ES-I3 (cell line): ENCODE results near the gene BRD1.

Experiments
- H3K36me3 ChIP-seq: 2 replicates; pipeline ENCODE4 v1.6.1; 2013; ENCODE audit warnings: mild to moderate bottlenecking, low read length, control low read depth, moderate library complexity; ENCODE audit not compliant: insufficient read depth
- H3K4me1 ChIP-seq: 2 replicates; pipeline ENCODE4 v1.6.1; 2013; ENCODE audit warnings: mild to moderate bottlenecking, control low read depth, low read length; ENCODE audit not compliant: insufficient read depth
- H3K9ac ChIP-seq: 2 replicates; pipeline ENCODE4 v1.6.1; 2013; ENCODE audit warnings: low read depth, mild to moderate bottlenecking, low read length, moderate library complexity
- H3K9me3 ChIP-seq: 2 replicates; pipeline ENCODE4 v1.6.1; 2013; ENCODE audit warnings: mild to moderate bottlenecking, low read length, moderate library complexity; ENCODE audit not compliant: control insufficient read depth, insufficient read depth

The BRD1 gene

DNA sequence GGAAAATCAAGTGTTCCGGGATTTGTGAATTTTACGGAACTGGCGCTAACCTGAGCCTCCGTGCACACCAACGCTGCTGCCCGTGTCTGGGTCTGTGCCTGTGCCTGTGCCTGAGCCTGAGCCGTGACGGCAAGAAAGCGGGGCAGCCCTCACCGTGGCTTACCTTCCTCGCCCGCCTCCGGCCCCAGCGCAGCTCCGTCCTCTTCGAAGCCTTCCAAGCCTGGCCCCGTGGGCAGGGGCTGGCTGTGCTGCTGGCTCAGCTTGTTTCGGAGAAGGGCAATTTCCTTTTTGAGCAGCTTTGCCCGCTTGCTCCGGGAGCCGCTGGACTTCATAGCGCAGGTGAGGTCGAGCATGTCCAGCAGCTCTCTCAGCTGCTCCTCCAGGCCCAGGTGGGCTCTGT, 33.8 kb downstream of the BRD1 start:
- Histone ChIP-seq H3K9me3 (no peaks in the 10 kb centered on the region), H3K9ac (no peak overlapping the region), H3K4me1 (peaks cover 7% of the 10 kb centered on the region; the same call in 1 of the 2 replicates), H3K36me3 (peaks cover 12% of the 10 kb centered on the region)

DNA sequence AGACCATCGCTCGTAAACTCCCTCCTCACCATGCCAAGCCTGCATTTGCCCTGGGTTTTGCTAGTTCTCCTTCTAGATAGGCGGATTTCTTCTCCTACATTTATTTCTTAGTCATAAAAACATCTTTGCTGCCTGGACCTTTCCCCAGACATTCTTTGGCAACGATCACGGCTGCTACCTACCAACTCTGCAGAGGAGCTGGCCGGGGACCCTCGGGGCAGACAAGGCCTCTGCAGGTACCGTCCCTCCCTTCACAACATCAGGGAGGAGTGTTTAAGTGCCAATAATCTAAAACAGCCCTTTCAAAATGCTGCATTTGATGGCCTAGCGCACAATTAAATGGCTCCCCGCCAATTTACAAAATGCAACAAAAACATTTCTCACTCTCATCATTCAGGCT, 34.4 kb downstream of the BRD1 start:
- H3K9me3 ChIP-seq = no peaks in the 10 kb centered on the region
- H3K9ac ChIP-seq = no peak overlapping the region
- peaks cover 12% of the 10 kb centered on the region for H3K36me3 ChIP-seq
- peaks cover 7% of the 10 kb centered on the region; the same call in 1 of the 2 replicates for H3K4me1 ChIP-seq

DNA sequence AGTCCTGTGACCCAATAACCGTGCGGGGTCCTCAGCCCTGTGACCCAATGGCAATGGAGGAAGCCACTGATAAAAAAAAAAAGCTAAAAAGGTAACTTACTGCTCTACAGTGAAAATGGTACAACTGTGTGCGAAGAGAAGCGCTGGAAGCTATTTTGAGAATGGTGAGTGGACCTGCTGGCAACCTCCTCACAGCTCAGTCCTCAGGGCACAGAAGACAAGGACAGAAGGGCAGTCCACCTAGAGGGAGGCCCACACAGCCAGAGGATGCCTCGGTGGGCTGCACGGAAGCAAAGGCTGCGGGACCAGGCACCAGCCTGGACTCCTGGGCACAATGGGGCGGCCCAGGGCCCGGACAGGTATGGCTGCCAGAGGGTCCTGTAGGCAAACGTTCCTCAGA, 35.6 kb downstream of the BRD1 start:
- Histone ChIP-seq H3K9ac (no peak overlapping the region), H3K36me3 (peaks cover 8% of the 10 kb centered on the region), H3K4me1 (peaks cover 7% of the 10 kb centered on the region; the same call in 1 of the 2 replicates), H3K9me3 (no peaks in the 10 kb centered on the region)

DNA sequence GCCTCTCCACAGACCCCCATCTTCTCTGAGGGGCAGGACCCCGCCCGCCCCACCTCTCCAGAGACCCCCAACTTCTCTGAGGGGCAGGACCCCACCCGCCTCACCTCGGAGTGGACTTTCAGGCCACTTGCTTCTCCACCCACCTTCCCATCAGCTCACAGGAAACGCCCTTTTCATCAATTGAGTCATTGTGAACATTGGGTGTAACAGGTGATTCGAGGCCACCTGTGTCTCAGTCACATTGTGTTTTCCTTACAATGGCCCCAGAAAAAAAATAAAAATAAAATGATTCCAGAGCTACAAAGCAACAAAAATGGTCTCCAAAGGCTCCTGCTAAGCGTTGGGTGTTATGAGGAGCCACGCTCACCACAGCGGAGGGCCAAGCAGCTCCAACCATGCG, 36.0 kb downstream of the BRD1 start:
- H3K36me3 ChIP-seq = peaks cover 6% of the 10 kb centered on the region

DNA sequence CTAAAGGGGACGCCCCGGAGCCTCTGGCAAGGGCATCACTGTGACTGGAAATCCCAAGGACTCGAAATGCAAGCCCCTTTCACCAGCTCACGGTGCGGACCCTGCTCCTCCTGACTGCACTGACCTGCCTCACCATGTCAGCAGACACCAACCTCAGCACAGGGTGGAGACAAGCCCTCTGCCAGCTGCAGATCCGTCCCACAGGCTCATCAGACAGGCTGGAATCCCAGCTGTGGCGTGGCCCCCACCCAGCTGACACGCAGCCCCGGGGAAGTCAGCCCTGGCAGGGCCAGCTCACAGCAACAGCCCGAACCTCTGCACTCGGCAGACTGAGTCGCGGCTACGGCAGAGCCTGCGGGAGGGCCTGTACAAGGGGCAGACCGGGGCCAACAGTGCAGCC, 36.8 kb downstream of the BRD1 start:
- Histone ChIP-seq H3K9ac (no peak overlapping the region), H3K36me3 (peaks cover 9% of the 10 kb centered on the region), H3K9me3 (no peaks in the 10 kb centered on the region), H3K4me1 (peaks cover 12% of the 10 kb centered on the region; the same call in 1 of the 2 replicates)

More for the DNA sequence above, 36.0 kb downstream of the BRD1 start:
- H3K9ac ChIP-seq = no peak overlapping the region
- H3K4me1 ChIP-seq = peaks cover 7% of the 10 kb centered on the region; the same call in 1 of the 2 replicates
- H3K9me3 ChIP-seq = no peaks in the 10 kb centered on the region

DNA sequence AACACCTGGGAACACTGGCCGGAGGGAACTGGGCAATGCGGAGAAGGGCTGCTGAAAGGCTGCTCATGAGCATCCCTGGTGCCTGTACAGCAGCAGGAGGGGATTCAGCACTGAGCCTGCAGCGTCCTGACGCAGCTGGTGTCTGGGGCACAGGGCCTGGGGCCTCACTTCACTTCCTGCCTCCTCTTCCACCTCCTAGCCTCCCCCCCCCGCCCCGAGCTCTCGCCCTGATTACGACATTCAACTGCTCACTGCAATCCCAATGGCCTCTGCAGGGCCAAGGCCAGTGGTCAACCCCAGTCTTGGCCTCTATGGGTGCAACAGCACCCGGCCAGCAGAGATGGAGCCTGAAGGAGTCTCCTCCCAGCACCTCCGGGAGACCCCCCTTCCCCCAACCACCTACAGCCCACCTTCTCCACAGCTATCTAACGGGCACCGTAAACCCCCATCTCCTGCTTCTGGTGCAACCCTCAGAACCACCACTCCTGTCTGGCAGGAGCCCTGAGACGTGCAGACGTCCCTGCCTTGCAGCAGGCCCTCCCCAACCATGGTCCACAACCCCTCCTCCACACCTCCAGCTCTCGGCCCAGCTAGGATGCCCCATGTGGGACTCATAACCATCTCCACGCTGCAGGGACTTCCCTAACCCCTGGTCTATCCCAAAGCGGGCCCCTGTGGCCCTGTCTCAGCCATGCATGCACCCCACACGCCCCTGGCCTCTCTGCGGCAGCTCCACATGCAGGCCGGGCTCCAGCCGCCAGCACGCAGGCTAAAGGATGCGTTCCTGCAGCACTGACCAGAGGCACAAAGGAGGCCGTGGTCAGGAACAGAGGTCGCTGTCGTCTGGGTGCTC, 38.2 kb downstream of the BRD1 start:
- Histone ChIP-seq H3K4me1 (peaks cover 12% of the 10 kb centered on the region; the same call in 1 of the 2 replicates), H3K9ac (no peak overlapping the region), H3K9me3 (no peaks in the 10 kb centered on the region), H3K36me3 (peaks cover 3% of the 10 kb centered on the region)

DNA sequence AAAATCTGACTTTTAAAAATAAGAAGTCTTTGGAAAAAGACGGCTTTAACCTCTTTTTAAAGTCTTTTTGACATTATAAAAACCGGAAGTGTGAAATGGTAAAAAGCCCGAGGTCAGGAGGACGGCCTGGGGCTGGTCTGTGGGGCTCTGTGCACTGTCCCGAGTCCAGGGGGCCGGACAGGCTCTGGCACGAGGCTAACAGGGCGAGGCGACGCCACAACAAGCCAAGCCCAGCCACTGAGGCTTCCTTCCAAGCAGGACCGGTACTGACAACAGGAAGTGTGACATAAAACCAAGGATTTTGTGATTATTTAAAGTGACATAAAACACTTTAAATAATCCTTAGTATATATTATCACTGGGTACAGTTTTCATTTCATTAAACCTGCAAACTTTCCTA, 39.2 kb downstream of the BRD1 start:
- peaks cover 3% of the 10 kb centered on the region for H3K36me3 ChIP-seq
- no peak overlapping the region for H3K9ac ChIP-seq
- peaks cover 12% of the 10 kb centered on the region; the same call in 1 of the 2 replicates for H3K4me1 ChIP-seq
- H3K9me3 ChIP-seq = no peaks in the 10 kb centered on the region

DNA sequence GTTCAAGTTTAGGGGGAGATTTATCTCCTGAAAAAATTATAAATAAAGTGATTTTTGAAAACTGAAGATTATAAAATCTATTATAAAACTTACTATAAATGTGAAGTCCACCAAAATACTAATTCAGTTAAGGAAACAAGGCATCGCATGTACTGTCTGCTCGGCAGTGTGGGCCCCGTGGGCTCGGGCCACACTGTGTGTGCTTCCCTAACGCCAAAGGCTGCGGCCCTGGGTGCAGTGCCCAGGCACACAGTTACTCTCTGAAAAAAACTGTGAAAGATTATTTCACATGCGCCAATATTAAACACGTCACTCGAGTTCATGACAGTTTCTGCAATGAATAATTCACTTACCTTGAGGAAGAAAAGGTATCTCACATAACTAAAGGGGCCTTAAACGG, 39.8 kb downstream of the BRD1 start:
- Histone ChIP-seq H3K9me3 (no peaks in the 10 kb centered on the region), H3K9ac (no peak overlapping the region), H3K36me3 (peaks cover 7% of the 10 kb centered on the region), H3K4me1 (peaks cover 12% of the 10 kb centered on the region; the same call in 1 of the 2 replicates)

DNA sequence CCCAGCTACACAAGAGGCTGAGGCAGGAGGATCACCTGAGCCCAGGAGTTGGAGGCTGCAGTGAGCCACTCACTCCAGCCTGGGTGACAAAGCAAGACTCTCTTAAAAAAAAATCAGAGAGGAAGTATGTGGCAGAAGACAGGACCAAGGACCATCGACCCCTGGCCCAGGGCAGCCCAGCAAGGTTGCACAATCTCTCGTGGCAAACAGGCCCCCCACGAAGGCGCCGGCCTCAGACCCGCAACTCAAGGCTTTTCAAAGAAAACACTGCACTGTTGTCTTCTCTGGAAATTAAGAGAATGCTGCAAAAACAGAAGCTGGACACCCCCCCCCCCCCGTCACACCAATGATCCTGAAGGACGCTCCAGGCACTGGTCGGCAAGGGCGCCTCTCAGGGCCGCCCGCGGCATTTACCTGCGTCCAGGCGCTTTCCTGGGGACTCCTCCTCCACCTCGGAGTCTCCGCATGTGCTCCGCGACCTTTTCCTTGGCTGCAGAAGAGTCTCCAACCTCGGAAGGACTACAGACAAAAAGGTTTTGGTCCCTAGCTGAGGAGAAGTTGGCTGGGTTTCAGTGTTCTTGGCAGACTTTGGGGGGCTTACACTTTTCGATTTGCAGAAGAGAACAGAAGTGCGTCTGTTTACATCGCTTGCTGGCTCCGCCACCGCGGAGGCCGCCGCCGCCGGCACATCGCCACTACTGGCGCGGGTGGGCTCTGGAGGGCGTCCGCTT, 40.5 kb downstream of the BRD1 start:
- peaks cover 7% of the 10 kb centered on the region for H3K36me3 ChIP-seq
- no peak overlapping the region for H3K9ac ChIP-seq
- H3K4me1 ChIP-seq = peaks cover 12% of the 10 kb centered on the region; the same call in 1 of the 2 replicates
- H3K9me3 ChIP-seq = no peaks in the 10 kb centered on the region

DNA sequence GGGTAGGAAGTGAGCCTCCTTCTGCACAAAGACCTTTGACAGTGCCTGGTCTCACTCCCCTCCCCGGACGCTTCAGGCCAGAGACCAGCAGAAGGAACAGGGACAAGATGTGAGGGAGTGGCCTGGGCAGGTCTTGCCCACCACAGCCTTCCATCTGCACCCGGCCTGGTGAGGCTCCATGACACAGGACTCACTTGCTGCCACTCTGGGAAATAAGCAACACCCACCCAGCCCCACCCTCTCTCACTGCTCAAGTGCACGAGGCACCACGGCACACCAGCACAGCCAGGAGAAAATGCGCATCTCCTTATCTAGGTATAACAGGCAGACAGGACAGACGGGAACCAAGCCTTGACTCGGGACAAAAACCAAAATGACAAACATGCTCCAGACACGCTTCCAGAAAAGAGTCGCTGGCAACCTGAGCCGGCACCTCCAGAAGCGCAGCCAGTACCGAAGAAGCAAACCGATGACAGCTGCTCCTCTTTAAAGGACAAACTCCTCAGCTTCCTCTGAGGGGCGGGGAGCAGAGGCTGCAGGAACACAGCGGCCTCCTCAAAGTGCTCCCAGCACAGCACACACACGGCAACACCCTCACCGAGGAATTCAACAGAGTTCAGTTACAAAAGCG, 41.7 kb downstream of the BRD1 start:
- peaks cover 7% of the 10 kb centered on the region for H3K36me3 ChIP-seq
- H3K9ac ChIP-seq = no peak overlapping the region
- no peaks in the 10 kb centered on the region for H3K9me3 ChIP-seq
- H3K4me1 ChIP-seq = peaks cover 12% of the 10 kb centered on the region; the same call in 1 of the 2 replicates

DNA sequence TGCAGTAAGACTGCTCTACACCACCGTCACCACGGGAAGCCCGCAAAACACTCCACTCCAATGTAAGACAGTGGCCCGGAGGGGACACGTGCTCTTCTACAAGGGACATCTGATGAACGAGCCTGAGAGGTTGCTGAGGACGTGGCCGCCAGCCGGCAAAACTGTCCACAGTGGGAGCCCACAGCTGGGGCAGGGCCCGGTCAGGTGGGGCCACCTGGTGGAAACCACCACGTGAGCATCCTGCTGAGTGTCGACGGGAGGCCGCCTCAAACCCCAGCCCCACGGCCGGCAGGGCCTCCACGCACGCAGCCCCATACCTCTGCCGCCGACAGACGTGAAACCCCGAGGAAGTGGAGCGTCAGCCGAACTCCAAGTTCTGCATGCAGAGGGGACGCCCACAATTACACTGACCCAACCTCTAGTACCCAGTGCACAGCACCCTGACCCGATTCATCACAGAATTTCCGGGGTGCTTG, 42.6 kb downstream of the BRD1 start:
- Histone ChIP-seq H3K4me1 (peaks cover 12% of the 10 kb centered on the region; the same call in 1 of the 2 replicates), H3K36me3 (peaks cover 7% of the 10 kb centered on the region), H3K9ac (no peak overlapping the region), H3K9me3 (no peaks in the 10 kb centered on the region)

DNA sequence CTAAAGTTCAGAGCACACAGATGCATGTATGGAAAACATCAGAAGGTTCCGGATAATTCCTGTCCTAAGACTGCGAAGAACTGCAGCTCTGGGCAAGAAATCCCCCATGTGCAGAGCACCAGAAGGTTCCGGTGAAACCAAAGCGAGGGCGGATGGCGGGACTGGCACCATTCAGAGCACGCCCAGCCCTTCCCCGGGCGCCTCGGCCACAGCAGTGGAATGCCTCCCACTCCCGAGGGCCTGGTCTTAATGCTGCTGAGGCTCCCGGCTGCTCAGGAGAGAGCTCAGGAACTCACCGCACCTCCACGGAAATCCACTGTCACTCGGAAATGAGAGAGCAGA, 43.1 kb downstream of the BRD1 start:
- Histone ChIP-seq H3K36me3 (peaks cover 7% of the 10 kb centered on the region), H3K9ac (no peak overlapping the region), H3K9me3 (no peaks in the 10 kb centered on the region), H3K4me1 (peaks cover 8% of the 10 kb centered on the region; the same call in 1 of the 2 replicates)

DNA sequence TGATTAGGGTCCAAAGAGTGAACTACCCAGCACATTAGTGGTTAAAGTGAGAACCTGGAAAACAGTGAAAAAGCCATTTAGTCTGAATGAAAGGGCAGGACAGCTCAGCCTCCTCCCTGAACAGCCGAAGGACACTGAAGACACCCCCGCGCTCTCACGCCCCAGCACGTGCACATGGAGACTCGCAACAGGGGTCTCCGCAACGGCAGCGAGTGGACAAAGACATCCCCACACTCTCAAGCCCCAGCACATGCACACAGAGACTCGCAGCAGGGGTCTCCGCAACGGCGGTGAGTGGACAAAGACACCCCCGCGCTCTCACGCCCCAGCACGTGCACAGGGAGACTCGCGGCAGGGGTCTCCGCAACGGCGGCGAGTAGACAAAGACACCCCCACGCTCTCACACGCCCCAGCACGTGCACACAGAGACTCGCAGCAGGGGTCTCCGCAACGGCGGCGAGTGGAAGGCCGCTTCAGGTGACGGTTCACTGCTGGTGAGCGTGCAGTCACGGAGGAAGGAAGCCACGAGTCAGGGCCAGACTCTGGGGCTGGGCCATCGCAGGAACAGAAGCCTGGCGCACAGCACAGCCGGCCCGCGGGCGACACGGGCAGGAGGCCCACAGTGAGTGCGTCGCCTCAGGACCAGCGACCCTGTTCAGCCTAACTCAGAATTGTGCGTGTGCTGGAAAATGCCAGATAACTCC, 43.6 kb downstream of the BRD1 start:
- peaks cover 5% of the 10 kb centered on the region; the same call in 1 of the 2 replicates for H3K4me1 ChIP-seq
- H3K36me3 ChIP-seq = peaks cover 7% of the 10 kb centered on the region
- no peaks in the 10 kb centered on the region for H3K9me3 ChIP-seq
- H3K9ac ChIP-seq = no peak overlapping the region
